Smooth muscle cell (in vitro differentiated cells): ENCODE data around the gene BID. TPM values are rescaled to one million over a fixed set of nuclear protein-coding genes. Genes with fewer than 3 reads are reported as not detected.

Experiments used
- DNase-seq: peaks from one replicate; lab custom pipeline; 2025; ENCODE audit not compliant: unreplicated experiment; lab: John Stamatoyannopoulos, UW
- H2AFZ ChIP-seq: fragments of 200-600 bp; sonication (generic); 2 replicates; pipeline ENCODE4 v1.6.0; 2016; ENCODE audit warnings: antibody characterized with exemption, low read depth, mild to moderate bottlenecking
- H3F3A ChIP-seq: fragments of 200-600 bp; sonication (generic); 2 replicates; pipeline ENCODE4 v1.6.0; 2017; ENCODE audit warnings: antibody characterized with exemption, low read depth
- H3K27ac ChIP-seq: fragments of 200-600 bp; sonication (generic); 2 replicates; pipeline ENCODE4 v1.5.1; 2016; ENCODE audit warnings: low read depth, mild to moderate bottlenecking
- H3K27me3 ChIP-seq: fragments of 200-600 bp; sonication (generic); 2 replicates; pipeline ENCODE4 v1.6.1; 2016; ENCODE audit warnings: low read depth, mild to moderate bottlenecking
- H3K36me3 ChIP-seq: fragments of 200-600 bp; sonication (generic); 2 replicates; pipeline ENCODE4 v1.5.1; 2016; ENCODE audit warnings: low read depth
- H3K4me1 ChIP-seq: fragments of 200-600 bp; sonication (generic); 2 replicates; pipeline ENCODE4 v1.5.1; 2016; ENCODE audit warnings: low read depth
- H3K4me2 ChIP-seq: fragments of 200-600 bp; sonication (generic); 2 replicates; pipeline ENCODE4 v1.6.0; 2016; ENCODE audit warnings: mild to moderate bottlenecking
- H3K4me3 ChIP-seq: fragments of 200-600 bp; sonication (generic); 2 replicates; pipeline ENCODE4 v1.5.1; 2016; ENCODE audit warnings: mild to moderate bottlenecking
- H3K79me2 ChIP-seq: fragments of 200-600 bp; sonication (generic); 2 replicates; pipeline ENCODE4 v1.6.0; 2016; ENCODE audit warnings: low read depth, mild to moderate bottlenecking
- H3K9ac ChIP-seq: fragments of 200-600 bp; sonication (generic); 2 replicates; pipeline ENCODE4 v1.6.0; 2016; ENCODE audit warnings: low read depth
- H3K9me3 ChIP-seq: fragments of 200-600 bp; sonication (generic); replicated peaks from 2 replicates; pipeline ENCODE4 v1.5.1; 2016; ENCODE audit warnings: low read depth
- H4K20me1 ChIP-seq: fragments of 200-600 bp; sonication (generic); 2 replicates; pipeline ENCODE4 v1.6.0; 2016; ENCODE audit warnings: low read depth
- CTCF ChIP-seq: fragments of 200-600 bp; sonication (generic); IDR thresholded peaks from 2 replicates; pipeline ENCODE4 v1.5.1; 2017; ENCODE audit warnings: borderline replicate concordance, mild to moderate bottlenecking, antibody characterized with exemption; ENCODE audit not compliant: insufficient read depth, poor library complexity, severe bottlenecking
- WGBS: methylation state at CpG from one replicate; pipeline ENCODE4 v1.1.7; 2016; ENCODE audit warnings: low lambda C conversion rate; 5-methylcytosine and 5-hydroxymethylcytosine counted together
- polyA plus RNA-seq: library from polyadenylated mRNA; unstranded; fragments of >200 nt; fragmentation: Nextera tagmentation; extraction: Ambion mirVana; gene quantifications from 2 replicates; pipeline ENCODE4 v1.2.1, GENCODE V29; 2016
- total RNA-seq: library from RNA; depleted of rRNA; stranded (reverse); fragments of >200 nt; gene quantifications from 2 replicates; pipeline ENCODE4 v1.2.3, GENCODE V29; 2014

Gene BID
- total and polyA plus RNA-seq, 2 experiments from 2014 or later = 8.1 to 26.9 TPM

- Histone ChIP-seq H3K9me3 (no peaks in the 10 kb centered on the region), H3K4me3 (no peak overlapping the region), H3K27me3 (no peaks in the 10 kb centered on the region), H3F3A (no peaks in the 10 kb centered on the region), H4K20me1 (no peaks in the 10 kb centered on the region), H3K9ac (no peak overlapping the region), H3K4me2 (no peak overlapping the region), H3K36me3 (no peaks in the 10 kb centered on the region), H3K79me2 (no peaks in the 10 kb centered on the region), H3K27ac (peak overlapping the region; percentile 23), H3K4me1 (no peaks in the 10 kb centered on the region), H2AFZ (no peak overlapping the region)
- 72% methylated on average over 18 of the region's 18 CpGs for WGBS
- TF ChIP-seq CTCF = no peak
- DNase-seq = no peak
Measured at GRCh38 chr22:17807578-17808410, 33.5 kb upstream of the BID start.

GRCh38 chr22:17807086-17807485 is 32.8 kb upstream of the BID start:
- no peaks in the 10 kb centered on the region for H3K4me1 ChIP-seq
- no peaks in the 10 kb centered on the region for H3K9me3 ChIP-seq
- no peak overlapping the region for H3K4me2 ChIP-seq
- H3K27ac ChIP-seq = no peak overlapping the region
- no peak for DNase-seq
- no peaks in the 10 kb centered on the region for H3K79me2 ChIP-seq
- no peaks in the 10 kb centered on the region for H3F3A ChIP-seq
- no peaks in the 10 kb centered on the region for H4K20me1 ChIP-seq
- no peaks in the 10 kb centered on the region for H3K27me3 ChIP-seq
- WGBS = 95% methylated on average over 10 of the region's 10 CpGs
- no peak overlapping the region for H2AFZ ChIP-seq
- TF ChIP-seq CTCF = no peak
- no peak overlapping the region for H3K4me3 ChIP-seq
- H3K36me3 ChIP-seq = no peaks in the 10 kb centered on the region
- no peak overlapping the region for H3K9ac ChIP-seq

- no peaks in the 10 kb centered on the region for H3K9me3 ChIP-seq
- no peak overlapping the region for H3K27ac ChIP-seq
- H3K36me3 ChIP-seq = no peaks in the 10 kb centered on the region
- H3K79me2 ChIP-seq = no peaks in the 10 kb centered on the region
- H3K9ac ChIP-seq = no peak overlapping the region
- TF ChIP-seq CTCF = no peak
- H3K4me2 ChIP-seq = no peak overlapping the region
- no peaks in the 10 kb centered on the region for H3F3A ChIP-seq
- no peaks in the 10 kb centered on the region for H3K4me1 ChIP-seq
- no peak overlapping the region for H3K4me3 ChIP-seq
- no peaks in the 10 kb centered on the region for H3K27me3 ChIP-seq
- H4K20me1 ChIP-seq = no peaks in the 10 kb centered on the region
- WGBS = 98% methylated on average over 2 of the region's 2 CpGs
- DNase-seq = no peak
- H2AFZ ChIP-seq = no peak overlapping the region
Measured at GRCh38 chr22:17806437-17806836, 32.2 kb upstream of the BID start.
